ENCODE results near the gene STRADA. TPM values are rescaled to one million over a fixed set of nuclear protein-coding genes. Genes with fewer than 3 reads are reported as not detected.

The STRADA gene
- total and polyA plus RNA-seq, 10 of the 15 experiments (the other 5 are each of a cell fraction or from before 2014, with no cell fraction given): 13.3 to 54.1 (median 44.0) TPM

- FAIRE-seq (peak; percentile 91), DNase-seq (ENCODE audit: low read depth, low spot score) (peak; percentile 82), ATAC-seq (peak; percentile 60)
- 5% methylated on average over 22 of the region's 22 CpGs for WGBS (ENCODE audit: insufficient coverage, insufficient replicate concordance, low lambda C conversion rate, missing lambda C conversion rate)
- peak overlapping the region; percentile 84 for H3K4me2 ChIP-seq (ENCODE audit: control insufficient read depth, insufficient read depth)
- BruUV-seq (replicated peaks): TSS peak; percentile 60
- no peak overlapping the region for H2AFZ ChIP-seq (ENCODE audit: control insufficient read depth, low read depth, low read length)
- peaks cover 56% of the 10 kb centered on the region for H3K79me2 ChIP-seq (ENCODE audit: control insufficient read depth, insufficient read depth, low read length)
- H3K4me1 ChIP-seq (ENCODE audit: control insufficient read depth, insufficient read depth, low read length): peaks cover 36% of the 10 kb centered on the region
- ChIA-PET RAD21 (ENCODE audit: unreplicated experiment) (interaction anchor here (0.9 to 3.2 kb wide), 21 partner anchors 8 to 262 kb away, joined by 3 to 24 read pairs (median 4); partner anchors contain the start of genes CCDC47, DDX42, MAP3K3 and STRADA), SMC1A (ENCODE audit: uncharacterized antibody, unreplicated experiment) (interaction anchor here (0.7 to 2.5 kb wide), 18 partner anchors 9 to 272 kb away, joined by 3 to 11 read pairs (median 3); partner anchors contain the start of genes CCDC47, DDX42, FTSJ3 and MAP3K3), POLR2A (interaction anchor here (0.6 to 2.7 kb wide), 15 partner anchors 9 to 394 kb away, joined by 3 to 23 read pairs (median 4); partner anchors contain the start of genes CCDC47, DCAF7, DDX42 and MAP3K3), CTCF (interaction anchor here (0.5 to 3.3 kb wide), 36 partner anchors 9 to 169 kb away, joined by 3 to 12 read pairs (median 4); partner anchors contain the start of genes CCDC47 and MAP3K3)
- H4K20me1 ChIP-seq (ENCODE audit: control insufficient read depth, insufficient read depth): no peaks in the 10 kb centered on the region
- peak overlapping the region; percentile 86 for H3K9ac ChIP-seq (ENCODE audit: control insufficient read depth, insufficient read depth, low read length)
- H3K4me3 ChIP-seq: peak overlapping the region; percentile 88
- no peaks in the 10 kb centered on the region for H3K9me3 ChIP-seq (replicated peaks; ENCODE audit: control insufficient read depth, insufficient read depth, low read length)
- H3K27me3 ChIP-seq (replicated peaks in 1 of 2; ENCODE audit: control insufficient read depth in 2 of 2, insufficient read depth in 2 of 2, low read length in 1 of 2): no peaks in the 10 kb centered on the region
- in situ Hi-C loops (cut with MboI): no loop called here
- H3K36me3 ChIP-seq (ENCODE audit: control insufficient read depth in 2 of 2, insufficient read depth in 2 of 2, low read length in 1 of 2): peaks cover 11 to 14% of the 10 kb centered on the region in 2 experiments; a peak in 3 of 4 replicates
- intact Hi-C loops (cut with micrococcal nuclease; ENCODE audit: unreplicated experiment): loop anchor here (1.0 to 10.0 kb wide), 6 partner anchors 44 to 273 kb away; partner anchors contain the start of genes DCAF7, FTSJ3, MAP3K3 and PSMC5
- H3K27ac ChIP-seq (ENCODE audit: control insufficient read depth, insufficient read depth): peak overlapping the region; percentile 94
- TF ChIP-seq MXI1 (IDR thresholded peaks at IDR 0.05; ENCODE audit: low read depth, low read length): peak; percentile 13; the same call in 1 of the 2 replicates
- no peak for TF ChIP-seq ZBTB11 (CRISPR knock-in tag; IDR thresholded peaks at IDR 0.05)
- TF ChIP-seq FOXM1 (IDR thresholded peaks at IDR 0.05; ENCODE audit: low read depth, low read length): peak; percentile 56; the same call in 1 of the 2 replicates
- no peak for TF ChIP-seq REST (IDR thresholded peaks at IDR 0.05; ENCODE audit: low read depth, low read length)
- TF ChIP-seq BHLHE40 (IDR thresholded peaks at IDR 0.05; ENCODE audit: borderline replicate concordance in 1 of 2, low read depth in 2 of 2, low read length in 1 of 2): peak; percentile 14 to 46; a peak in 2 of 4 replicates
- TF ChIP-seq CHD1 (IDR thresholded peaks at IDR 0.05; ENCODE audit: low read depth, low read length): peak; percentile 60; the same call in 1 of the 2 replicates
- TF ChIP-seq POLR2AphosphoS2 (IDR thresholded peaks at IDR 0.05; ENCODE audit: low read depth, low read length): peak; percentile 90
- 0 out of 2 replicates have a peak, but pooled peaks have one; percentile 19 for TF ChIP-seq JUND (IDR thresholded peaks at IDR 0.05; ENCODE audit: low read depth, low read length)
- peak; percentile 87; the same call in 2 of the 3 replicates for TF ChIP-seq POU2F2 (IDR thresholded peaks at IDR 0.05; ENCODE audit: borderline replicate concordance, low read depth, low read length)
Observed at GRCh38 chr17:63697341-63698286, 44.0 kb downstream of the STRADA start.
